Urinary bladder (tissue), 4 donors: ENCODE data around the gene NADSYN1. TPM values are rescaled to one million over a fixed set of nuclear protein-coding genes. Genes with fewer than 3 reads are reported as not detected.
A peak's percentile ranks its signal among the peaks of the same experiment; 100 is the strongest.
"Not testable (repeated sequence)": the region's sequence is repeated elsewhere in the genome, so short reads cannot be mapped to it uniquely, and the experiment has no call there.

Experiments
- DNase-seq: peaks from one replicate; pipeline ENCODE4 v3.0.0-alpha.2; 2015; ENCODE audit errors: extremely low spot score
- H3K27ac ChIP-seq: one replicate; pipeline ENCODE4 v1.5.1; 2013; ENCODE audit warnings: low read depth, mild to moderate bottlenecking, moderate library complexity
- H3K36me3 ChIP-seq: one replicate; pipeline ENCODE4 v1.6.1; 2013; ENCODE audit warnings: mild to moderate bottlenecking, moderate library complexity; ENCODE audit not compliant: insufficient read depth
- H3K4me1 ChIP-seq: one replicate; pipeline ENCODE4 v1.6.1; 2013; ENCODE audit warnings: mild to moderate bottlenecking, moderate library complexity; ENCODE audit not compliant: insufficient read depth
- H3K4me3 ChIP-seq: one replicate; pipeline ENCODE4 v1.5.1; 2013; ENCODE audit warnings: low read depth, low read length
- whole genome bisulfite sequencing: extraction: QIAGEN DNeasy Blood & Tissue Kit; methylation state at CpG from one replicate; pipeline ENCODE4 v1.1.7; 2013; 5-methylcytosine and 5-hydroxymethylcytosine counted together
- polyA plus RNA-seq: library from polyadenylated mRNA; stranded (reverse); fragments of 200-250 nt; gene quantifications from one replicate; pipeline ENCODE4 v1.2.3, GENCODE V29; 2013
- total RNA-seq: library from RNA; depleted of rRNA; stranded (reverse); fragments of >200 nt; gene quantifications from one replicate; pipeline ENCODE4 v1.2.3, GENCODE V29; 2014
- donor health status: healthy with polysubstance abuse.
- donor health status: healthy.

The NADSYN1 gene
- total RNA-seq = 47.8 TPM
- 59.3 TPM for polyA plus RNA-seq

- Histone ChIP-seq H3K27ac (peak within 1 kb of the TSS; percentile 63), H3K4me1 (no peaks in the 10 kb centered on the region), H3K36me3 (no peaks in the 10 kb centered on the region), H3K4me3 (peak within 1 kb of the TSS; percentile 84)
- WGBS = 2% methylated on average over 61 of the region's 61 CpGs
- peak; percentile 89 for DNase-seq
These were observed at the start of gene NADSYN1 for GRCh38 chr11:71453037-71453917. Gene NADSYN1 (plus strand): TSS chr11:71453203. CDS start chr11:71453297, 94 bp downstream.

GRCh38 chr11:71404209-71404608 is 48.8 kb upstream of the NADSYN1 start:
- no peaks in the 10 kb centered on the region for H3K4me1 ChIP-seq
- H3K4me3 ChIP-seq = no peak overlapping the region
- no peak for DNase-seq
- 72% methylated on average over 8 of the region's 8 CpGs for WGBS
- no peak overlapping the region for H3K27ac ChIP-seq
- no peaks in the 10 kb centered on the region for H3K36me3 ChIP-seq

DNA sequence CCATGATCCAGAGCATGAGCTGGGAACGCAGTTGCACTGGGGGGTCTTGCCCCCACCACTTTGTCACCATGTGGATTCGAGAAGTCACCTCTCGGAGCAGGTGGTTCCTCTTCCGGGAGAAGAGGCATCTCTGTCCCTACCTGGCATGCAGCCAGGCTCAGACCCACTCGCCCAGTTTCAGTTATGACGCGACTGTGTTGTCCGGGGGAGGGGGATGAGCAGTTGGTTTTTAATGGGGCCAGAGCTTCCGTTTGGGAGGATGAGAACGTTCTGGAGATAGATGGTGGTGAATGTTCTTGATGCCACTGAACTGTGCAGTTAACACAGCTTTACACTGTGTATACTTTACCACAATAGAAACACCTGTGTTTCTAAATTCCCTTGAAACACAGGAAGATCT is 46.3 kb upstream of the NADSYN1 start:
- no peaks in the 10 kb centered on the region for H3K36me3 ChIP-seq
- WGBS = 43% methylated on average over 10 of the region's 10 CpGs
- H3K27ac ChIP-seq = no peak overlapping the region
- no peak for DNase-seq
- no peak overlapping the region for H3K4me3 ChIP-seq
- no peaks in the 10 kb centered on the region for H3K4me1 ChIP-seq

GRCh38 chr11:71407356-71407755 is 45.6 kb upstream of the NADSYN1 start:
- Histone ChIP-seq H3K4me1 (no peaks in the 10 kb centered on the region), H3K27ac (no peak overlapping the region), H3K4me3 (no peak overlapping the region), H3K36me3 (no peaks in the 10 kb centered on the region)
- DNase-seq = no peak
- 82% methylated on average over 15 of the region's 15 CpGs for WGBS

GRCh38 chr11:71408826-71409225 is 44.2 kb upstream of the NADSYN1 start:
- no peak for DNase-seq
- no peaks in the 10 kb centered on the region for H3K36me3 ChIP-seq
- no peak overlapping the region for H3K27ac ChIP-seq
- H3K4me1 ChIP-seq = no peaks in the 10 kb centered on the region
- H3K4me3 ChIP-seq = no peak overlapping the region
- 74% methylated on average over 7 of the region's 7 CpGs for WGBS

DNA sequence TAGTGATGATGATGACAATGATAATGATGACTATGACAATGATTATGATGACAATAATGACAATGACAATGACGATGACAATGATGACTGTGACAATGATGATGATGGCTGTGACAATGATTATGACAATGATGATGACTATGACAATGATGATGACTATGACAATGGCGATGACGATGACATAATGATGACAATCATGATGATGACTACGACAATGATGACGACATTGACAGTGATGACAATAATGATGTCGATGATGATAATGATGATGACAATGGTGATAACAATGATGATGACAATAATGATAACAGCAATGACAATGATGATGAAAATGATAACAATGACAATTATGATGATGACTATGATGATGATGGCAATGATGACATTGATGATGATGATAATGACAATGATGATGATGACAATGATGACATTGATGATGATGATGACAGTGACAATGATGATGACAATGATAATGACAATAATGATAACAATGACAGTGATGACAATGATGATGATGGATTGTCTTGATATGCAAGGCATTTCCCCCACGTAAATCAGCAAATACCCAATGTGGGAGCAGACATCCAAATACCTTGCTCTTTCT is 42.5 kb upstream of the NADSYN1 start:
- Histone ChIP-seq H3K4me3 (no peak overlapping the region), H3K27ac (no peak overlapping the region), H3K4me1 (no peaks in the 10 kb centered on the region), H3K36me3 (no peaks in the 10 kb centered on the region)
- 78% methylated on average over 7 of the region's 7 CpGs for WGBS
- DNase-seq = no peak

DNA sequence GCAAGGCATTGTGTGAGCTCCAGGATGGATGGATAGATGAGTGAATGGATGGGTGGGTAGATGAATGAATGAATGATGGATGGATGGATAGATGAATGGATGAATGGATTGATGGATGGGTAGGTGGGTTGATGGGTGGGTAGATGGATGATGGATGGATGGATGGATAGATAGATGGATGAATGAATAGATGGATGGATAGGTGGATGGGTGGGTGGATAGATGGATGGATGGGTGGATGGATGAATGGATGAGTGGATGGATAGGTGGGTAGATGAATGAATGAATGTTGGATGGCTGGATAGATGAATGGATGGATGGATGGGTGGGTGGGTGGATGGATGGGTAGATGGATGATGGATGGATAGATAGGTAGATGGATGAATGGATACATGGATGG is 38.4 kb upstream of the NADSYN1 start:
- Histone ChIP-seq H3K4me1 (no peaks in the 10 kb centered on the region), H3K4me3 (no peak overlapping the region), H3K27ac (no peak overlapping the region), H3K36me3 (no peaks in the 10 kb centered on the region)
- no peak for DNase-seq

- DNase-seq = no peak
- H3K4me3 ChIP-seq = no peak overlapping the region
- 64% methylated on average over 8 of the region's 8 CpGs for WGBS
- H3K4me1 ChIP-seq = no peaks in the 10 kb centered on the region
- H3K36me3 ChIP-seq = no peaks in the 10 kb centered on the region
- H3K27ac ChIP-seq = no peak overlapping the region
These were observed 34.4 kb upstream of the NADSYN1 start for GRCh38 chr11:71418643-71419042.

GRCh38 chr11:71420455-71421241 is 32.4 kb upstream of the NADSYN1 start:
- WGBS = 71% methylated on average over 16 of the region's 16 CpGs
- DNase-seq = no peak

DNA sequence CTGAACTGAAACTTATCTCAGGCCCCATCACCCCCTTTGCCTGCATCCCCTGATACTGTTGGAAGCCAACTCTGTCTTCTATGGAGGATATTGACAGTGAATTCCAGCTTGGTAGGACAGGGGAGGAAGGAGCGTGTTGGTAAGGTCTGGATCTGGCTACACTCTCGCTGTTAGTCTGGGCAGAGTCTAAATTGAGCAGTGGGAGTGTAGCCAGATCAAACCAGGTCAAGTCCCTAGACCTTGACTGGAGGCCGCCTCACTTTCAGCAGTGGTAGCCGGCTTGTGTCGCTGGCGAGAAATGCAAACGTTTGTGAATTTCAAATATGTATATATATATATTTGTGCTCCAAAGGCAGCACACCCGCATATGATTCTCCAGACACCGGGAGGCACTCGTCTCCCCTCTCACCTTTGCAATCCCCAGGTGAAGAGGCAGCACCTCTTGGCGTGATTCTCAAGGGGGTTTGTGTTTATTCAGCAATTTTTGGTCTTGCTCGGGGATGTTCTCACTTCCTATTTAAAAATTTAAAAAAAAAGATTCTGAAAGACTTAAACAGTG is 31.5 kb upstream of the NADSYN1 start:
- WGBS = 81% methylated on average over 12 of the region's 12 CpGs
- no peaks in the 10 kb centered on the region for H3K36me3 ChIP-seq
- no peak overlapping the region for H3K4me3 ChIP-seq
- no peaks in the 10 kb centered on the region for H3K4me1 ChIP-seq
- H3K27ac ChIP-seq = no peak overlapping the region
- DNase-seq = no peak

More at GRCh38 chr11:71420455-71421241, 32.4 kb upstream of the NADSYN1 start:
- H3K4me1 ChIP-seq = no peaks in the 10 kb centered on the region
- no peak overlapping the region for H3K27ac ChIP-seq
- no peak overlapping the region for H3K4me3 ChIP-seq
- H3K36me3 ChIP-seq = no peaks in the 10 kb centered on the region

DNA sequence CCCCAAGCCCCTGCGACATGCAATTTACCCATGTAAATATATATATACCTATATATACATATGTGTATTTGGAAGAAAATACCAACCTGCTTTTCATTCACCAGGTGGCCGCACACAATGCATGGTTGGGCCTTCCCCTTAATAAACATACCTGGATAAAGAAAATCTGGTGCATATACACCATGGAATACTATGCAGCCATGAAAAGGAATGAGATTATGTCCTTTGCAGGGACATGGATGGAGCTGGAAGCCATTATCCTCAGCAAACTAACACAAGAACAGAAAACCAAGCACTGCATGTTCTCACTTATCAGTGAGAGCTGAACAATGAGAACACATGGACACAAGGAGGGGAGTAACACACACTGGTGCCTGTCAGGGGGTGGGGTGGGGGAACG is 30.7 kb upstream of the NADSYN1 start:
- H3K36me3 ChIP-seq, H3K4me1 ChIP-seq, H3K4me3 ChIP-seq, H3K27ac ChIP-seq, DNase-seq: not testable (repeated sequence)
- 91% methylated on average over 3 of the region's 3 CpGs for WGBS

GRCh38 chr11:71423181-71423790 is 29.7 kb upstream of the NADSYN1 start:
- 71% methylated on average over 7 of the region's 7 CpGs for WGBS
- no peak for DNase-seq
- Histone ChIP-seq H3K4me3 (no peak overlapping the region), H3K36me3 (no peaks in the 10 kb centered on the region), H3K27ac (no peak overlapping the region), H3K4me1 (no peaks in the 10 kb centered on the region)

GRCh38 chr11:71425409-71425808 is 27.6 kb upstream of the NADSYN1 start:
- H3K36me3 ChIP-seq = no peaks in the 10 kb centered on the region
- DNase-seq = no peak
- no peak overlapping the region for H3K27ac ChIP-seq
- WGBS = 90% methylated on average over 2 of the region's 2 CpGs
- H3K4me3 ChIP-seq = no peak overlapping the region
- H3K4me1 ChIP-seq = no peaks in the 10 kb centered on the region
